Heart right ventricle (tissue), 16 donors: ENCODE data around the gene CCDC154. TPM values are rescaled to one million over a fixed set of nuclear protein-coding genes. Genes with fewer than 3 reads are reported as not detected.
"Not testable (repeated sequence)": the region's sequence is repeated elsewhere in the genome, so short reads cannot be mapped to it uniquely, and the experiment has no call there.

ENCODE experiments used
- ATAC-seq, 8 donors: fragments of 200-7000 bp; cut with Tn5 transposase; one replicate each; pipeline ENCODE4 v1.9.1; 2020; ENCODE audit warnings: mild to moderate bottlenecking in 8 of 8, moderate library complexity in 8 of 8, moderate number of reproducible peaks in 1 of 8
- DNase-seq, 2 donors: peaks; one replicate each; pipeline ENCODE4 v3.0.0-alpha.2; 2020
- H3K27ac ChIP-seq, 10 donors: fragments of 200-600 bp; sonication (generic) in 2 of 10; one replicate each; pipeline versions ENCODE4 v1.5.0 to v1.8.0; 2020 to 2022; ENCODE audit warnings: mild to moderate bottlenecking in 3 of 10
- H3K27me3 ChIP-seq, 7 donors: fragments of 200-600 bp; one replicate each; pipeline ENCODE4 v1.8.0; 2021 to 2022; ENCODE audit warnings: mild to moderate bottlenecking in 2 of 7
- H3K36me3 ChIP-seq, 9 donors: fragments of 200-600 bp; sonication (generic) in 1 of 9; one replicate each; pipeline versions ENCODE4 v1.5.0 to v1.8.0; 2020 to 2022; ENCODE audit warnings: mild to moderate bottlenecking in 2 of 9
- H3K4me1 ChIP-seq, 9 donors: fragments of 200-600 bp; sonication (generic) in 1 of 9; one replicate each; pipeline versions ENCODE4 v1.5.0 to v1.8.0; 2020 to 2022; ENCODE audit warnings: mild to moderate bottlenecking in 4 of 9
- H3K4me3 ChIP-seq, 10 donors: fragments of 200-600 bp; sonication (generic) in 2 of 10; one replicate each; pipeline versions ENCODE4 v1.5.0 to v1.8.0; 2020 to 2022; ENCODE audit warnings: mild to moderate bottlenecking in 7 of 10, moderate library complexity in 2 of 10
- H3K9me3 ChIP-seq, 11 donors: fragments of 200-600 bp in 10 of 11; sonication (generic) in 2 of 11; one replicate each; pipeline versions ENCODE4 v1.5.0 to v1.8.0; 2013 to 2022; ENCODE audit warnings: mild to moderate bottlenecking in 2 of 11, control low read depth in 1 of 11, moderate library complexity in 1 of 11
- CTCF ChIP-seq, 9 donors: fragments of 200-600 bp; sonication (generic) in 2 of 9; IDR thresholded peaks; one replicate each; pipeline versions ENCODE4 v1.5.0 to v1.8.0; 2021 to 2022; ENCODE audit warnings: antibody characterized with exemption in 9 of 9, mild to moderate bottlenecking in 5 of 9, moderate library complexity in 1 of 9
- WGBS, 2 donors: extraction: QIAGEN DNeasy Blood & Tissue Kit; methylation state at CpG; one replicate each; pipeline ENCODE4 v1.1.7; 2013; ENCODE audit warnings: inconsistent platforms in 1 of 2; 5-methylcytosine and 5-hydroxymethylcytosine counted together
- intact Hi-C, 10 donors: fragments of 100-400 bp; cut with DNase I; formaldehyde crosslinking; loops; one replicate each; pipeline versions ENCODE4 v1.11.1 to v1.14.2; 2022
- polyA plus RNA-seq, 2 donors: library from polyadenylated mRNA; stranded (reverse); fragments of 200-250 nt; gene quantifications; one replicate each; pipeline ENCODE4 v1.2.3, GENCODE V29; 2013
- total RNA-seq, 10 donors: library from RNA; stranded (reverse); fragmentation: NEBNext Ultra II Directional in 3 of 10; extraction: Animal tissue kit (Norgen Biotek cat#: 25700) in 3 of 10; gene quantifications; one replicate each; pipeline versions ENCODE4 v1.2.1 to v1.2.4, GENCODE V29; 2021 to 2023
- donor health status: Arrhythmogenic right ventricular cardiomyopathy.
- donor health status: ischemic (EF 13 %, LVEDD 7.1; RV severe dilation, severe dysfunction).
- donor health status: healthy with polysubstance abuse.
- donor health status: DM: no; HTN: yes; CAD: no.
- donor health status: DM: no; HTN: no; CAD: no.
- donor health status: ischemic (EF 25% LVEDD 6.9; RV normal size, moderate dysfunction).
- donor health status: ischemic (EF 25% LVEDD 5.7; RV mildly dilated, moderate dysfunction).
- donor health status: healthy.
- donor health status: DM: yes; HTN: yes; CAD: no.
- donor health status: Ischemic cardiomyopathy.
- donor health status: ischemic (EF 35%, LVEDD 5.7; RV mildly dilated, moderate dysfunction).
- donor health status: nonischemic (EF 11% LVEDD 7.7; RV severe dilation, severe dysfunction).
- donor health status: DM: yes; HTN: yes; CAD: no.
- donor health status: PGD.
- donor health status: ischemic (EF 29% LVEDD 5.4; RV normal size, mild dysfunction).
- donor health status: nonischemic (EF 23%, LVEDD 6.1; RV moderate dilation, normal function).

The CCDC154 gene
- total and polyA plus RNA-seq, 12 donors, result 0.17 to 5.9 (median 0.75) TPM

GRCh38 chr16:1481906-1482835 lies 37.8 kb upstream of the CCDC154 start:
- TF ChIP-seq CTCF (IDR thresholded peaks at IDR 0.05), result no peak
- WGBS, 2 donors, result 81 to 83% methylated on average over 28 of the region's 28 CpGs
- H3K36me3 ChIP-seq, result no peaks in the 10 kb centered on the region

DNA sequence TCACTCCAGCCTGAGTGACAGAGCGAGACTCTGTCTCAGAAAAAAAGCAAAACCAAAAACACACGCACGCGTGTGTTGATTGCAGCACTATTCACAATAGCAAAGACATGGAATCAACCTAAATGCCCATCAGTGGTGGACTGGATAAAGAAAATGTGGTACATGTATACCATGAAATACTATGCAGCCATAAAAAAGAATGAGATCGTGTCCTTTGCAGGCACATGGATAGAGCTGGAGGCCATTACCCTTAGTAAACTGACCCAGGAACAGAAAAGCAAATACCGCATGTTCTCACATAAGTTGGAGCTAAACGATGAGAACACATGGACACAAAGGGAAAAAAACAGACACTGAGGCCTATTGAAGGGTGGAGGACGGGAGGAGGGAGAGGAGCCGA lies 34.6 kb upstream of the CCDC154 start:
- not testable (repeated sequence) for H3K9me3 ChIP-seq, H3K36me3 ChIP-seq, ATAC-seq, DNase-seq, H3K27me3 ChIP-seq, H3K4me3 ChIP-seq, H3K27ac ChIP-seq
- WGBS, 2 donors, result 93 to 96% methylated on average over 9 of the region's 9 CpGs
- peaks cover 3 to 19% (median 13%) of the 10 kb centered on the region in 9 donors for H3K4me1 ChIP-seq
- intact Hi-C loops, result loop anchor here in 2 of 10 donors (10.0 kb wide), 2 partner anchors 54 to 64 kb away; partner anchors contain the start of genes UNKL (in 1 of the 2) and UQCC4 (in 1 of the 2)

More at GRCh38 chr16:1481906-1482835, 37.8 kb upstream of the CCDC154 start:
- Histone ChIP-seq H3K27ac (no peak overlapping the region), H3K4me1 (peaks cover 0 to 12% (median 0%) of the 10 kb centered on the region in 9 donors), H3K27me3 (no peaks in the 10 kb centered on the region), H3K4me3 (no peak overlapping the region), H3K9me3 (no peaks in the 10 kb centered on the region)
- no peak for DNase-seq
- intact Hi-C loops, result no loop called here
- ATAC-seq, result no peak

- H3K27ac ChIP-seq, result no peak overlapping the region
- no peak overlapping the region for H3K4me3 ChIP-seq
- 90 to 91% methylated on average over 10 of the region's 10 CpGs for WGBS, 2 donors
- no peak for ATAC-seq
- no peak for DNase-seq
- TF ChIP-seq CTCF (IDR thresholded peaks at IDR 0.05), result no peak
- intact Hi-C loops, result loop anchor here in 2 of 10 donors (10.0 kb wide), 2 partner anchors 52 to 62 kb away; partner anchors contain the start of genes UNKL (in 1 of the 2) and UQCC4 (in 1 of the 2)
- no peaks in the 10 kb centered on the region for H3K27me3 ChIP-seq
- no peaks in the 10 kb centered on the region for H3K9me3 ChIP-seq
- H3K4me1 ChIP-seq, result peaks cover 5 to 31% (median 23%) of the 10 kb centered on the region in 9 donors
- H3K36me3 ChIP-seq, result no peaks in the 10 kb centered on the region
Measured at GRCh38 chr16:1477033-1477432, 32.7 kb upstream of the CCDC154 start.

DNA sequence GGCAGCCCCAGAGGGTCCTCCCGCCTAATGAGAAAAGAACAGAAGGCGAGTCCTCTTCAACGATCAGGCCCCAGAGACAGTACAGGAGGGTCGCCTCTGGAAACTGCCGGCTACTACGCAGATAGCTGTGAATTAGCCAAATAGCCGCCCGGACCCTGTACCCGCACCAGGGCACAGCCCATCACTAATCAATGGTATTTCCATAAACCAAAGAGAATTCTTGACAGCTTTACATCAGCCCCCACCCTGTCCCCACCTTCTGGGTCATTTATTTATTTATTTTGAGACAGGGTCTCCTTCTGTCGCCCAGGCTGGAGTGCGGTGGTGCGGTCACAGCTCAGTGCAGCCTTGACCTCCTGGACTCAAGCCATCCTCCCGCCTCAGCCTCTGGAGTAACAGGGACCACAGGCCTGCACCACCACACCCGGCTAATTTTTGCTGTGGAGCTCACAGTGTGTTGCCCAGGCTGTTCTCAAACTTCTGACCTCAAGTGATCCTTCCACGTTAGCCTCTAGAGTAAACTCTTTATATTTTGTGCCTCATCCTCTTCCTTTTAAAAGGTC lies 31.3 kb upstream of the CCDC154 start:
- Histone ChIP-seq H3K4me1 (peaks cover 5 to 45% (median 24%) of the 10 kb centered on the region in 9 donors), H3K36me3 (no peaks in the 10 kb centered on the region), H3K27ac (peak overlapping the region; percentile 42 to 99 (median 94)), H3K9me3 (peaks cover 0 to 3% (median 0%) of the 10 kb centered on the region in 11 donors), H3K4me3 (peak overlapping the region; percentile 61 to 99 (median 90)), H3K27me3 (no peaks in the 10 kb centered on the region)
- 63 to 67% methylated on average over 15 of the region's 15 CpGs for WGBS, 2 donors
- intact Hi-C loops, result loop anchor here in 2 of 10 donors (10.0 kb wide), 2 partner anchors 51 to 61 kb away; partner anchors contain the start of genes UNKL (in 1 of the 2) and UQCC4 (in 1 of the 2)
- ATAC-seq (peak in 1 of 8 donors; percentile 21), DNase-seq (no peak)
- TF ChIP-seq CTCF (IDR thresholded peaks at IDR 0.05), result no peak
